ENCODE data around the gene BTF3. TPM values are rescaled to one million over a fixed set of nuclear protein-coding genes. Genes with fewer than 3 reads are reported as not detected.
A peak's percentile ranks its signal among the peaks of the same experiment; 100 is the strongest.

The BTF3 gene
- total and polyA plus RNA-seq, 2 of the 13 experiments (the other 11 are each of a cell fraction or from before 2014, with no cell fraction given), result 557 to 698 TPM

GRCh38 chr5:73519531-73520283, 21.5 kb downstream of the BTF3 start (continued):
- TF ChIP-seq XRCC5 (optimal IDR thresholded peaks at IDR 0.05; ENCODE audit: low read length) (peak; percentile 50), CHCHD3 (CRISPR knock-in tag; IDR thresholded peaks at IDR 0.05) (no peak), KLF11 (CRISPR knock-in tag; IDR thresholded peaks at IDR 0.05) (no peak), SUZ12 (IDR thresholded peaks at IDR 0.05; ENCODE audit: low read depth, low read length) (no peak), ZBTB43 (CRISPR knock-in tag; conservative IDR thresholded peaks at IDR 0.05) (no peak), BHLHE40 (IDR thresholded peaks at IDR 0.05; ENCODE audit: low read length) (0 out of 2 replicates have a peak, but pooled peaks have one; percentile 21), RERE (CRISPR knock-in tag; IDR thresholded peaks at IDR 0.05; ENCODE audit: low read depth) (no peak), ZNF333 (CRISPR knock-in tag; IDR thresholded peaks at IDR 0.05; ENCODE audit: borderline replicate concordance) (no peak), ZBTB26 (CRISPR knock-in tag; IDR thresholded peaks at IDR 0.05; ENCODE audit: borderline replicate concordance) (no peak), MAX (IDR thresholded peaks at IDR 0.05) (peak; percentile 56; the same call in 1 of the 2 replicates), HNF1B (CRISPR knock-in tag; IDR thresholded peaks at IDR 0.05) (0 out of 2 replicates have a peak, but pooled peaks have one; percentile 15), UBTF (CRISPR knock-in tag; IDR thresholded peaks at IDR 0.05) (no peak), ZNF296 (CRISPR knock-in tag; conservative IDR thresholded peaks at IDR 0.05) (no peak), RBM22 (optimal IDR thresholded peaks at IDR 0.05; ENCODE audit: low read length) (no peak), ZNF430 (CRISPR knock-in tag; IDR thresholded peaks at IDR 0.05) (no peak), POLR2G (IDR thresholded peaks at IDR 0.05; ENCODE audit: low read depth, low read length) (no peak)
